ACC112 (cell line): ENCODE data around the gene UNC5C.

ENCODE experiments used
- H2AFZ ChIP-seq: fragments of 200-600 bp; sonication (generic); one replicate; pipeline ENCODE4 v1.6.0; 2017; ENCODE audit warnings: antibody characterized with exemption, low read length; ENCODE audit not compliant: unreplicated experiment
- H3K27ac ChIP-seq: fragments of 200-600 bp; sonication (generic); 2 replicates; pipeline ENCODE4 v1.5.1; 2014; ENCODE audit warnings: low read depth, mild to moderate bottlenecking, antibody characterized with exemption, low read length, moderate library complexity
- H3K27me3 ChIP-seq: fragments of 200-600 bp; sonication (generic); 2 replicates; pipeline ENCODE4 v1.6.1; 2014; ENCODE audit warnings: mild to moderate bottlenecking, antibody characterized with exemption, low read length, moderate library complexity, mixed read lengths; ENCODE audit not compliant: insufficient read depth
- H3K36me3 ChIP-seq: fragments of 200-600 bp; sonication (generic); 2 replicates; pipeline ENCODE4 v1.6.1; 2016; ENCODE audit warnings: mild to moderate bottlenecking, antibody characterized with exemption, low read length, moderate library complexity, mixed read lengths; ENCODE audit not compliant: insufficient read depth
- H3K4me1 ChIP-seq: fragments of 200-600 bp; sonication (generic); one replicate; pipeline ENCODE4 v1.6.1; 2016; ENCODE audit warnings: low read length, mixed read lengths; ENCODE audit not compliant: insufficient read depth, unreplicated experiment, control insufficient read depth
- H3K4me3 ChIP-seq: fragments of 200-600 bp; sonication (generic); 2 replicates; pipeline ENCODE4 v1.5.1; 2014; ENCODE audit warnings: mild to moderate bottlenecking, low read depth, low read length
- H3K79me2 ChIP-seq: fragments of 200-600 bp; sonication (generic); one replicate; pipeline ENCODE4 v1.6.0; 2016; ENCODE audit warnings: low read length; ENCODE audit not compliant: control insufficient read depth, unreplicated experiment, insufficient read depth

The UNC5C gene

GRCh38 chr4:95505799-95506198 is 43.0 kb downstream of the UNC5C start:
- H3K27ac ChIP-seq: no peak overlapping the region
- H3K4me1 ChIP-seq: peaks cover 5% of the 10 kb centered on the region
- no peak overlapping the region for H2AFZ ChIP-seq
- no peak overlapping the region for H3K4me3 ChIP-seq
- no peaks in the 10 kb centered on the region for H3K36me3 ChIP-seq
- H3K27me3 ChIP-seq: no peaks in the 10 kb centered on the region
- H3K79me2 ChIP-seq: no peaks in the 10 kb centered on the region

GRCh38 chr4:95505151-95505550 is 43.6 kb downstream of the UNC5C start:
- Histone ChIP-seq H3K79me2 (no peaks in the 10 kb centered on the region), H3K4me1 (peaks cover 5% of the 10 kb centered on the region), H2AFZ (no peak overlapping the region), H3K27me3 (no peaks in the 10 kb centered on the region), H3K36me3 (no peaks in the 10 kb centered on the region), H3K27ac (no peak overlapping the region), H3K4me3 (no peak overlapping the region)

GRCh38 chr4:95504501-95504900 is 44.3 kb downstream of the UNC5C start:
- no peak overlapping the region for H3K4me3 ChIP-seq
- H3K4me1 ChIP-seq: peaks cover 5% of the 10 kb centered on the region
- H3K27me3 ChIP-seq: no peaks in the 10 kb centered on the region
- no peaks in the 10 kb centered on the region for H3K36me3 ChIP-seq
- H3K27ac ChIP-seq: no peak overlapping the region
- H3K79me2 ChIP-seq: no peaks in the 10 kb centered on the region
- H2AFZ ChIP-seq: no peak overlapping the region

- Histone ChIP-seq H3K27ac (no peak overlapping the region), H3K4me3 (no peak overlapping the region), H3K79me2 (no peaks in the 10 kb centered on the region), H3K27me3 (no peaks in the 10 kb centered on the region), H2AFZ (no peak overlapping the region), H3K36me3 (no peaks in the 10 kb centered on the region), H3K4me1 (peaks cover under 1% of the 10 kb centered on the region)
These were observed 48.4 kb downstream of the UNC5C start for GRCh38 chr4:95500361-95500760.

GRCh38 chr4:95499291-95499696 is 49.5 kb downstream of the UNC5C start:
- Histone ChIP-seq H3K27ac (no peak overlapping the region), H2AFZ (no peak overlapping the region), H3K36me3 (no peaks in the 10 kb centered on the region), H3K4me3 (no peak overlapping the region), H3K4me1 (no peaks in the 10 kb centered on the region), H3K79me2 (no peaks in the 10 kb centered on the region), H3K27me3 (no peaks in the 10 kb centered on the region)

- no peaks in the 10 kb centered on the region for H3K4me1 ChIP-seq
- no peak overlapping the region for H2AFZ ChIP-seq
- no peaks in the 10 kb centered on the region for H3K36me3 ChIP-seq
- no peaks in the 10 kb centered on the region for H3K79me2 ChIP-seq
- H3K27ac ChIP-seq: no peak overlapping the region
- H3K27me3 ChIP-seq: no peaks in the 10 kb centered on the region
- H3K4me3 ChIP-seq: no peak overlapping the region
These were observed 54.6 kb downstream of the UNC5C start for GRCh38 chr4:95494186-95494585.

- Histone ChIP-seq H3K79me2 (no peaks in the 10 kb centered on the region), H3K27ac (no peak overlapping the region), H3K36me3 (no peaks in the 10 kb centered on the region), H3K4me1 (no peaks in the 10 kb centered on the region), H2AFZ (no peak overlapping the region), H3K27me3 (no peaks in the 10 kb centered on the region; the same call in 1 of the 2 replicates), H3K4me3 (no peak overlapping the region)
These were observed 70.1 kb downstream of the UNC5C start for GRCh38 chr4:95478679-95479078.

GRCh38 chr4:95476121-95476520 is 72.7 kb downstream of the UNC5C start:
- Histone ChIP-seq H3K27ac (no peak overlapping the region), H3K4me3 (no peak overlapping the region), H3K27me3 (peaks cover 8% of the 10 kb centered on the region; the same call in 1 of the 2 replicates), H3K4me1 (no peaks in the 10 kb centered on the region), H2AFZ (no peak overlapping the region), H3K79me2 (no peaks in the 10 kb centered on the region), H3K36me3 (no peaks in the 10 kb centered on the region)

GRCh38 chr4:95472534-95472933 is 76.2 kb downstream of the UNC5C start:
- H3K27me3 ChIP-seq: peaks cover 9% of the 10 kb centered on the region; the same call in 1 of the 2 replicates
- no peak overlapping the region for H3K27ac ChIP-seq
- no peaks in the 10 kb centered on the region for H3K4me1 ChIP-seq
- no peaks in the 10 kb centered on the region for H3K79me2 ChIP-seq
- H2AFZ ChIP-seq: no peak overlapping the region
- H3K36me3 ChIP-seq: no peaks in the 10 kb centered on the region
- H3K4me3 ChIP-seq: no peak overlapping the region

GRCh38 chr4:95470622-95471021 is 78.2 kb downstream of the UNC5C start:
- no peak overlapping the region for H3K4me3 ChIP-seq
- H3K27me3 ChIP-seq: peaks cover 9% of the 10 kb centered on the region; the same call in 1 of the 2 replicates
- no peaks in the 10 kb centered on the region for H3K36me3 ChIP-seq
- no peak overlapping the region for H2AFZ ChIP-seq
- H3K4me1 ChIP-seq: no peaks in the 10 kb centered on the region
- no peaks in the 10 kb centered on the region for H3K79me2 ChIP-seq
- no peak overlapping the region for H3K27ac ChIP-seq

- Histone ChIP-seq H3K27me3 (peaks cover 11% of the 10 kb centered on the region; the same call in 1 of the 2 replicates), H3K4me3 (no peak overlapping the region), H3K27ac (no peak overlapping the region), H2AFZ (no peak overlapping the region), H3K36me3 (no peaks in the 10 kb centered on the region), H3K4me1 (no peaks in the 10 kb centered on the region), H3K79me2 (no peaks in the 10 kb centered on the region)
These were observed 79.2 kb downstream of the UNC5C start for GRCh38 chr4:95469617-95470016.
